GM18873 (cell line): ENCODE results near the gene FRMD1.

Source experiments
- ATAC-seq: cut with Tn5 transposase; IDR thresholded peaks from one replicate; pipeline ENCODE4 v1.9.1; 2021; ENCODE audit warnings: mild to moderate bottlenecking, moderate library complexity, moderate number of reproducible peaks; ENCODE audit not compliant: unreplicated experiment, low FRiP score

Gene FRMD1

DNA sequence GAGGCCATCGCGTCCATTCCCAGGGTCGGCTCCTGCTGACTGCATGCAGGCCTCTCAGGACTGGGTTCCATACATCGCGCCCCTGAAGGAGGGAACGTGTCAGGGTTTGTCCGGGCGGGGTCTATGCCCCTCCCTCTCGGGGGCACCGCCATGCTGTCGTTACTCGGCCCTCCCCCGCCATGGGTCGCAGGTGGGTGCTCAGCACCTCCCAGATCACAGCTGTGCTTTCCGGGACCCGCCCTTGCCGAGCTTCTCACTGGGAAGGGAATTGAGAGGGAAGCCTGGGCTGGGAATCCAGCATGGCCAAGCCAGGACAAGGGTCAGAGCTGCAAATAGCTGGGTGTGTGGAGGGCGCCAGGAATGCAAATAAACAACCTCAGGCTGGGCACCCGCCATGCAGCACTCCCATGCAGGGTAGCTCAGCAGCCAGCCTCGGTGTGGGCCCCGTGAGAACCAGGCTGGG lies at the start of gene FRMD1:
TSS of gene FRMD1 (minus strand) at position 270 of the 463 bp plus-strand sequence. CDS start at position 152, 118 bp downstream.
- ATAC-seq: no peak

DNA sequence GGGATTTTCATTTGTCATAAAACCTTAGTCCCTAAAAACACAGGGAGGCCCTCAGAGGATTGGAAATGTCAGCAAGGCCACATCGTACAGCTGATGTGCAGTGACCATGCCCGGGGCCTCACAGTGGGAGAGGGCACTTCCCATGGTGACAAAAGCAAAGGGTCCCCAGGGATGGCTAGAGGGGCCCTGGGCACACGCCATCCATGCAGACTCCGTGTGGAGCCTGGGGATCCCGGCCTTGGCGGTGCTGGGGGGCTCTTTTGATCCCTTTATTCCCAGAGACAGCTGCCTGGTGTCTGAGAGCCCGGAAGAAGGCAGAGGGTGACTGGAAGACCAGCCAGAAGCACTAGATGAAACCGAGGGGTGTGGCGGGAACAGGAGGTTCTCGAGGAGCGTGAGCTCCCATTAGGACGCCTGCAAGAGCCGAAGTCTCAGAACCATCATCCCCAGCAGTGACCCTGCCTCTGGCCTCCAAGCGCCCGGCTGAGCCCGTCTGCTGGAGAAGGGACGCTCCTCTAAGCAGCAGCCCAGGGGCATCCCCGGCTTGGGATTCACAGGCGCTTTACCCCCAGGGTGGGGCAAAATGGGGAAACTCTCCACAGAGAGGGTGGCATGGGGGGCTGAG lies 49.1 kb upstream of the FRMD1 start:
- no peak for ATAC-seq

DNA sequence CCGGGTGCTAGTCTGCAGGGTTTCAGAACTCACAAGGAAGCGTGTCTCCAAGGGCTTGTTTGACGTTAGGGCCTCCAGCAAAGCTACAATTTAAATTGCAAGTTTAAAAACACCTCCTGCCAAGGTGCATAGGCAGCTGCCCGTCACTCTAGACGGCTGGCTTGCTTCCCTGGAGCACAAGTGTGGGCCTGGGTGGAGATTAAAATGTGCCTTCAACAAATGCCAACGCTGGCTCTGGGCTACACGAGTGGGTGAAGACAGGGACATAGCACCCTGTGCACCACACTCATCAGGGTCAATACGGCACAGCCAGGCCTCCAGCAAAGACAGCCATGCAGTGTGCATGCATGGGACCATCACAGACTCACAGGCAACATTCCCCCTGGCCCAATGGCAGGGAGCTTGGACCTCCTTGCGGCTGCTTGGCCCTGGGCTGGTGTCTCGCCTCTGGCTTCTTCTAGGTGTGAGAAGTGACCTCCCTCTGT lies 48.4 kb upstream of the FRMD1 start:
- no peak for ATAC-seq

DNA sequence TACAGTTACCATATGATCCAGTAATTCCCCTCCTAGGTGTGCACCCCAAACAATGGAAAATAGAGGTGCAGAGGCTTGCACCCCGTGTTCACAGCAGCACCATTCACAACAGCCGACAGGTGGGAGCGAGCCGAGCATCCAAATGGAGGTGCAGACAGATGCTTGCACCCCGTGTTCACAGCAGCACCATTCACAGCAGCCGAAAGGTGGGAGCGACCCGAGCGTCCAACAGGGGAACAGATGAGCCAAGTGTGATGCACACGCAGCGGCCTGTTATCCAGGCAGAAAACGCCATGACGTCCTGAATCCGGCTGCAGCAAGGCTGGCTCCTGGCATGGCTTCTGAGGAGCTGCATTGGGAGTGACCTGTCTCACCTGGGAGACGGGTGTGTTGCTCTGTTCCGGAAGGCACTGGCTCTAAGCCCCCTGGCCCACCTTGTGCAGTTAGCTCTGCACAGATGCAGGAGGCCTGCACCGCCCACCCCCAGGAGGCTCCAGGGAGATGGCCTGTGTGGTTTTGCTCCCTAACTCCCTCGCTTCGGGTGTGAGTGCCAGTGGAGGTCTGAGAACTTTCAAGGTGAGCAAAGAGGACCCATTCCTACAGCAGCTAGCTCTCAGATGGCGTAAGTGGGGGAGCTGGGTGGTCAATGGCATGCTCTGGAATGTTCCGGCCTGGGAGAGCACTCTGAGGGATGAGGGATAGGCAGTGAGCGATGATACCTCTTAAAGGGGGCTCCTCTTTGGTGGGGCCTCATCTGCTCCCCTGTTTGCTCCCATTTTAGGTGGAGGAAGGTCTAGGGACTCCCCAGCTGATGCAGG lies 47.8 kb upstream of the FRMD1 start:
- no peak for ATAC-seq

GRCh38 chr6:168125429-168126001 lies 46.5 kb upstream of the FRMD1 start:
- no peak for ATAC-seq

DNA sequence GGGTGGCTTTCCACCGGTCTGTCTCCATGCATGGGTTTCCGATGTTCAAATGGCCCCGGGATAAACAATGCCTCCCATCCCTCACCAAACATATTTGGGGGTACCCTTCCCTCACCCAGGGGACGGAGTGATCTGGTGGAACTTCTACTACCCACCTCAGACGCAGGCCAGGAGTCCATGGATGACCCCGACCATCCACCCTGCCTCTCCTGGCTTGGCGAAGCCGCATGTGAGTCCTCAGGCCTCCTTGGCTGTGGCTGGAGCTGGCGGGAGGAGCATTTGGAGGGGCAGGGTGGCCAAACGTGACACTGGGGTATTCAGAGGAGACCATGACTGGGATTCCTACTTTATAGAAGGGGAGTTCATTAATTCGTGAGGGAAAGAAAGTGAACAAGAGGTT lies 45.9 kb upstream of the FRMD1 start:
- ATAC-seq: no peak

- ATAC-seq: no peak
Observed at GRCh38 chr6:168124158-168124557, 45.1 kb upstream of the FRMD1 start.

DNA sequence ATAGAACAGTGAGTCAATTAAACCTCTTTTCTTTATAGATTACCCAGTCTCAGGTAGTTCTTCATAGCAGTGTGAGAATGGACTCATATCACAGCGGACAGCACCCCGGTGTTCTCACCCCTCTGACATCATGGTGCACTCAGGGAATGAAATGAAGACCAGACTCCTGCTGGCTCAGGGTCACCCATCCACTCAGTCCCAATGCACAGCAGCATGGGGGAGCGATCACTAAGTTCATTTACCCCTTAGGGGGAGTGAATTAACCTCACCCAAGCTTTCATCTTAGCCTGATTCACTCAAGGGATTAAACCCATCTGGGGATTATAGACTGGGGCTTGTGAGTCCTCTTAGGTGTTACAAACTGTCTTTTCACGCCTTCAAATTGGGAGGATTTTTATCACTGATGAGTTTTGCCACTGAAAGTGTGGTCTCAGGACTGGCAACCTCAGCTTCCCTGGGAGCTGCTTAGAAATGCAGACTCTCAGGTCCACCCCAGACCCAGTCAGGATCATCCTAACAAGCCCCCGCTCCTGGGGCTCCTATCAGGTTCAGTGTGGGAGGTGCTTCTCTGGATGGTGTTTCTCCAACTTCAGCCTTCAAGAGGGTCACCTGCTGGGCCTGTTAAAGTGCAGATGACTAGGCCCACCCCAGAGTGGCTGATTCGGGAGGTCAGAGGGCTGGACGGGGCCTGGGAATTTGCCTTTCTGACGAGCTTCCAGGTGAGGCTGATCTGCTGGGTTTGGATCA lies 44.3 kb upstream of the FRMD1 start:
- no peak for ATAC-seq

DNA sequence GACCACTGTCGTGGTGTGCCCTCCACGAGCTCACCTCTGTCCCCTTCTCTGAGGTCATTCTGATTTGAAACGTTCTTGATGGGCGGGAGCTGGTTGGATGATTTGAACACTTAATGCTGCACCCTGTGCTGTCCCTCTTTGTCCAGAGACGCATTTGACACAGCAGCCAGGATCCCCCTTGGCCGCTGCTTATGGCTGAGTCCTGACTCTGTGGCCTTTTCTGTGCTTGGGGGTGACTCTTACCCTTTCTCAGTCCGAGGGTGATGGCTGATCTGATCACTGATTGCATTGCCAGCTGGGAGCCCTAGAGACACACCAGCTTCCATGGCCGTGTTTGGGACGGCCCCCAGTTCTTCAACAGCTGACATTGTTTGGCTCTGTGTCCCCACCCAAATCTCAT lies 43.5 kb upstream of the FRMD1 start:
- no peak for ATAC-seq

DNA sequence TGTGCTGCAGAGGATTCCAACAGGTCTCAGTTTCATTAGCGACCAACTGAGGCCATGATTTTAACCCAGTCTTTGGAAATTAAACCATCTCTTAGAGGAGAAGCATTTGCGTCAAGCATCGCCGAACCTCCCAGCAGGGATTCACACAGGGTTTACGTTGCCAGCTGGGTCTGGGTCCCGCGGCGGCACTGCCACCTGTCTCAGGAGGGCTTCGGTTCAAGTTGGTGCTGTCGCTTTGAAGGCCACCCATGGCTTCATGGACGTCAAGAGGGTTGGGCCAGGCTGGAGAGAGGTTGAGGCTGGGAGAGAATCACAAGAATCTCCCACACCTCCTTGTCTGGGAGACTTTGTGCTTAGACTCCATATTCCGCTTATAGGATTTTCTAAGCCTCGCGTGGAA lies 43.0 kb upstream of the FRMD1 start:
- no peak for ATAC-seq

DNA sequence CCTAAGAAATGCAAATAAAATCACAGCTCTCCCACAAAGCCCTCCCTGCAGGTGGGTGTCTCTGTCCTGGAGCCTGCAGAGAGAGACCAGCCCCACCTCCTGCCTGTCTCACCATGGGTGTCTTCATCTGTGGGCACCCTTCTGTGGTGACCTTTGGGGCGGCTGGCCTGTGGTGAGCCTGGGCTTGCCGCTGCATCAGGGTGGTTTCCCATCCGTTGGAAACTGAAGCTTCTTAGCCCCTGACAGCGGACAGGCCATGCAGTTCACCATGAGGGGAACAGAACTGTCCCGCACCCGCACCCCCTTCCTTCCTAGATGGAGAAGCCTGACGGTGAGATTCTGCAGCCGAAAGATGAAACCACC lies 42.3 kb upstream of the FRMD1 start:
- no peak for ATAC-seq

- ATAC-seq: no peak
Observed at GRCh38 chr6:168120390-168121302, 41.6 kb upstream of the FRMD1 start.

GRCh38 chr6:168119539-168119938 lies 40.5 kb upstream of the FRMD1 start:
- ATAC-seq: no peak

DNA sequence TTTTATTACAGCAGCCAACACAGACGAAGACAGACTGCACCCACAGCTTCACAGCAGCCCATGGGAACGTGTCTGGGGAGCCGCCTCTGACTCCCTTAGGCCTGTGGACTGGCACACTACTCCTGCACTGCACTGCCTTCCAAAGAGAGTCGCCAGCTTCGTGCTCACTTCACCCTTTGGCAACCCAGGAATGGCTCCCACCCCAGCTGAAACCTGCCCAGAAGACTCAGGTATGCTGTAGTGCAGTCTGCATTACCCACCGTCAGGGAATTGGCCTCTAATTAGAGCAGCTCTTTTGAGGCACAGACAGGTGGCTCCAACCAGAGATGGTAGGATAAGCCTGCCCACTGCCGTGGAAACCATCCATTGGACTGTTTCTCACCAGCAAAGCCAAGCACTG lies 39.9 kb upstream of the FRMD1 start:
- ATAC-seq: no peak

GRCh38 chr6:168117942-168118341 lies 38.9 kb upstream of the FRMD1 start:
- no peak for ATAC-seq

GRCh38 chr6:168116975-168117899 lies 38.2 kb upstream of the FRMD1 start:
- no peak for ATAC-seq

DNA sequence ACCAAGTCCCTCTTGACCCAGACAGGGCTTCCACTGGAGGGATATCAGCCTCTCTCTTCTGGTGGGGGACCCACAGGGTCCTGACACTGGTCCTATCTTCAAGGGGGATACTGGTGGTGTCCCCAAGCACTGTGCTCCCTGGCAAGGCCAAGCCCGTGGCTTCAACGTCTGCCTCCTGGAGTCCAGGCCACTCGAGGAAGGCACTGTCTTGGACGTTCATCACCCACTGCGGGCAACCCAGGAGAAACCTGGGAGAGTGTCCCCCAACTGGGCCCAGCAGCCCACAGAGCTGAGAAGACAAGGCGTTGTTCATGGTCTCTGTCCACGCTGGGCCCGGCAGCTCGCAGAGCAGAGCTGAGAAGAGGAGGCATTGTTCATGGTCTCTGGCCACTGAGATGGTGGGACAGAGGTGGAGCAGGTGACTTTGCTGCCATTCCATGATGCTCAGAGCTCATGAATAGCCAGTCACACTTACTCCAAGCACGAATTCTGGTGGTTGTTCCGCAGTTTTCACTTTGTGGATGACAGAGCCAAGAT lies 37.5 kb upstream of the FRMD1 start:
- ATAC-seq: no peak

GRCh38 chr6:168115748-168116437 lies 36.9 kb upstream of the FRMD1 start:
- no peak for ATAC-seq
